Posterior cingulate gyrus (tissue), 11 donors: ENCODE measurements around the gene TUBA1C.
"Not testable (repeated sequence)": the region's sequence is repeated elsewhere in the genome, so short reads cannot be mapped to it uniquely, and the experiment has no call there.

ENCODE experiments used
- DNase-seq, 10 donors: peaks; one replicate each; pipeline versions ENCODE4 v3.0.0 to v3.0.0-alpha.2; 2020 to 2021; ENCODE audit warnings: mixed read lengths in 3 of 10
- intact Hi-C: fragments of 100-400 bp; cut with DNase I; formaldehyde crosslinking; loops from one replicate; pipeline ENCODE4 v1.15.1; 2023

Gene TUBA1C

GRCh38 chr12:49253033-49253623 lies 11.8 kb upstream of the TUBA1C start:
- DNase-seq = no peak
- intact Hi-C loops = no loop called here

- intact Hi-C loops, DNase-seq: not testable (repeated sequence)
Observed at GRCh38 chr12:49255456-49255855, 9.4 kb upstream of the TUBA1C start.

DNA sequence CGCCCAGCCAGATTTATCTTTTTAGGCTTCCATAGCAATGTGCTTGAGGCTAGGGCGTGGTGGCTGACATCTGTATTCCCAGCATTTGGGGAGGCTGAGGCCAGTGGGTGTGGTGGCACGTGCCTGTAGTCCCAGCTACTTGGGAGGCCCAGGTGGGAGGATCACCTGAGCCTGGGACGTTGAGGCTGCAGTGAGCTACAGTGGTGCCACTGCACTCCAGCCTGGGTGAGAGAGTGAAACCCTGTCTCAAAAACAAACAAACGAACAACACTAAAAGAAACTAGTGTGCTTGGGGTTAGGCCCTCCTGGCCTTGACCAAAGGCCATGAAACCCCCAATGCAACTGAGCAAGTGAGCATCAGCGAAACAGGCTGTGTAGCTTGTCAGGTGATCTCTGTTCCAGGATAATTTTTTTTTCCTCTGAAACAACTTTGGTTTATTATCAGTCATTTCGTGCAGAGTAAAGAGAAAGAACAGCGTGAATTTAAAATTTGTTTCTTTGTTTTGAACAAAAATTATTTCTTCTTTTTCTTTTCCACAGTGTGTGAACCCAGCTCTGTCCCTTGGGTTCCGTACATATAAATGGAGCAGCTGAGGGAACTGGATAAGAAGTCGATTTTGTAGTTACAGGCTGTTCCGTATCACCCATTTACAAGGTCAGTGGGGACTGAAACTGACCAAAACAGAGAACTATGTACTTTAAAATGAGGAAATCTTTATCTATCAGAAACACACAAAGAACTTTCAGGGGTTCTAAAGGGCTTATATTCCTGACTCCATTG lies 8.8 kb upstream of the TUBA1C start:
- DNase-seq = no peak

DNA sequence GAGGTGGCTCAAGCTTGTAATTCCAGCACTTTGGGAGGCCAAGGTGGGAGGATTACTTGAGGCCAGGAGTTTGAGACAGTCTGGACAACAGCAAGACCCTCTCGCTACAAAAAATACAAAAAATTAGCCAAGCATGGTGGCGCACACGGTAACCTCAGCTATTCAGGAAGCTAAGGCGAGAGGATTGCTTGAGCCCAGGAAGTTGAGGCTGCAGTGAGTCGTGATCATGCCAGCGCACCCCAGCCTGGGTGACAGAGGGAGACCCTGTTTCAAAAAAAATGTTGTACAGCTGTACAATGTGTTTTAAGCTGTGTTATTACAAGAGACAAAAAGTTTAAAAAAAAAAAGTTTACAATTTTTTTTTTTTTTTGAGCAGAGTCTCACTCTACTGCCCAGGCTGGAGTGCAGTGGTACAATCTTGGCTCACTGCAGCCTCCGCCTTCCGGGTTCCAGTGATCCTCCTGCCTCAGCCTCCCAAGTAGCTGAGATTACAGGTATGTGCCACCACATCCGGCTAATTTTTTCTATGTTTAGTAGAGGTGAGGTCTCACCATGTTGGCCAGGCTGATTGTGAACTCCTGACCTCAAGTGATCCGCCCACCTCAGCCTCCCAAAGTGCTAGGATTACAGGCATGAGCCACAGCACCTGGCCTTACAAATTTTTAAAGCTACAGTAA lies 7.2 kb upstream of the TUBA1C start:
- DNase-seq = peak in 1 of 10 donors; percentile 55
- intact Hi-C loops = not testable (repeated sequence)

More for the DNA sequence above, 8.8 kb upstream of the TUBA1C start:
- intact Hi-C loops = no loop called here

DNA sequence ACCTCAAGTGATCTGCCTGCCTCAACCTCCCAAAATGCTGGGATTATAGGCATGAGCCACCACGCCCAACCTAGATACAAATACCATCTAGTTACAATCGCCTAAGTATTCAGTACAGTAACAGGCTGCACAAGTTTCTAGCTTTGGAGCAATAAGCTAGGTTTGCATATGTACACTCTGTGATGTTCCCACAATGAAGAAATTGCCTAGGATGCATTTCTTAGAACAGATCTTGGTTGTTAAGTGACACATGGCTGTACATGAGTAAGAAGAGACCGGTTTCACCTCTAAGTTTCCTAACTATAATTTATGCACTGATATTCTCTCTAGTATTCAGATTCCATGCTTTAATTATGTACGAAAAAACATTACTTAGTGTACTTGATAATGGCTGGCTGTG lies 5.4 kb upstream of the TUBA1C start:
- DNase-seq = no peak
- intact Hi-C loops = no loop called here

- DNase-seq = no peak
- intact Hi-C loops = no loop called here
Observed at GRCh38 chr12:49260166-49260565, 4.7 kb upstream of the TUBA1C start.

DNA sequence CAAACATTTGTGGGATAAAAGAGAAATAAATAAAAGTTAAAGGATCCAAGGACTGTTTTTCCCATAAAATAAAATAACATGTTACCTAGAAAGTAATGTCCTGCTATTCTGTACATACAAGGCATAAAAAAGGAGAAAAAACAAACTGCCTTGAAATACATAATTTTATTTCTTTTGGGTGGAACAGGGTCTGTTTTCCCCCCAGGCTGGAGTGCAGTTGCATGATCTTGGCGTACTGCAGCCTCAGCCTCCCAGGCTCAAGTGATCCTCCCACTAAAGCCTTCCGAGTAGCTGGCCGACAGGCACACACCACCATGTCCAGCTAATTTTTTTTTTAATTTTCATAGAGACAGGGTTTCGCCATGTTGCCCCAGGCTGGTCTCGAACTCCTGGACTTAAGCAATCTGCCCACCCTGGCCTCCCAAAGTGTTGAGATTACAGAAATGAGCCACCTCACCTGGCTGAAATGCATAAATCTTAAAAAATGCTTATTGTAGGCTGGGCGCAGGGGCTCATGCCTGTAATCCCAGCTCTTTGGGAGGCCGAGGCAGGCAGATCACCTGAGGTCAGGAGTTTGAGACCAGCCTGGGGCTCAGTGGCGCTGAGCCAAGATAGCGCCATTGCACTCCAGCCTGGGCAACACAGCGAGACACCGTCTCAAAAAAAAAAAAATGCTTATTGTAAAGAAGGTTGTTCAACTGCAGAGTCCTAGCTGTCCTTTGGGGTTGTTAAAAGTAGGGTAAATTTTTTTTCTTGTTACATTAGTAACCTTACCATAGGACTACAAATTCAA lies 4.1 kb upstream of the TUBA1C start:
- intact Hi-C loops = no loop called here
- DNase-seq = peak in 1 of 10 donors; percentile 57

GRCh38 chr12:49261721-49262120 lies 3.2 kb upstream of the TUBA1C start:
- no peak for DNase-seq
- intact Hi-C loops = no loop called here

- intact Hi-C loops = no loop called here
- no peak for DNase-seq
Observed at GRCh38 chr12:49263400-49263763, 1.5 kb upstream of the TUBA1C start.

- DNase-seq = peak in 1 of 10 donors; percentile 11
- intact Hi-C loops = no loop called here
Observed at GRCh38 chr12:49264466-49264872, 413 bp upstream of the TUBA1C start.

DNA sequence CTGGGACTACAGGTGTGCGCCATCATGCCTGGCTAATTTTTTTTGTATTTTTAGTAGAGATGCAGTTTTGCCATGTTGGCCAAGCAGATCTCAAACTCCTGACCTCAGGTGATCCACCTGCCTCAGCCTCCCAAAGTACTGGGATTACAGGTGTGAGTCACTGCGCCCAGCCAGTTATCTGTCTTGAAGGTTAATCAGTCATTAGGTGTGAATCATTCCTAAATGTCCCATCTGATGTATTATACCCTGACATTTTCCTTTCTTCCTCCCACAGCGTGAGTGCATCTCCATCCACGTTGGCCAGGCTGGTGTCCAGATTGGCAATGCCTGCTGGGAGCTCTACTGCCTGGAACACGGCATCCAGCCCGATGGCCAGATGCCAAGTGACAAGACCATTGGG lies 4.3 kb downstream of the TUBA1C start:
- intact Hi-C loops = not testable (repeated sequence)
- DNase-seq = peak in 1 of 10 donors; percentile 12

GRCh38 chr12:49272790-49273725 lies 8.2 kb downstream of the TUBA1C start:
- intact Hi-C loops = no loop called here
- peak in 1 of 10 donors; percentile 29 for DNase-seq

DNA sequence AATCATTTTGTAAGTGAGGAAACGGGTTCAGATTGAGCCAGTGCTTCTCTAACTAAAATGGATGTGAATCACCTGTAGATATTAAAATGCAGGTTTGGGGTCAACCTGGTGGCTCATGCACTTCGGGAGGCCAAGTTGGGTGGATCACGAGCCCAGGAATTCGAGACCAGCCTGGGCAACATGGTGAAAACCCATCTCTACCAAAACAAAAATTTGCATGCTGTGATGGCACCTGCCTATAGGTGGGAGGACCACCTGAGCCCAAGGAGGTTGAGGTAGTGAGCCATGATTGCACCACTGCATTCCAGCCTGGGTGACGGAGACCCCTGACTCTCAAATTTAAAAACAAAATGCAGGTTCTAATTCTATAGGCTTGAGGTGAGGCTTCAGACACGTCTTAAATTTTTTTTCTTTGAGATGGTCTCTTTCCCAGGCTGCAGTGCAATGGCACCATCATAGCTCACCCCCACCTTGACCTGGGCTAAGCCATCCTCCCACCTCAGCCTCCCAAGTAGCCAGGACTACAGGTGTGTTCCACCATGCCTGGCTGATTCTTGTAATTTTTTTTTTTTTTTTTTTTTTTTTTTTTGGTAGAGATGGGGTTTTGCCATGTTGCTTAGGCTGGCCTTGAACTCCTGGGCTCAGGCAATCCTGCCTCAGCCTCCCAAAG lies 9.0 kb downstream of the TUBA1C start:
- intact Hi-C loops = no loop called here
- DNase-seq = peak in 1 of 10 donors; percentile 5

- intact Hi-C loops = no loop called here
- DNase-seq = no peak
Observed at GRCh38 chr12:49274396-49275069, 9.7 kb downstream of the TUBA1C start.

- intact Hi-C loops = no loop called here
- peak in 2 of 10 donors; percentile 41 to 74 for DNase-seq
Observed at GRCh38 chr12:49276304-49277290, 11.7 kb downstream of the TUBA1C start.

DNA sequence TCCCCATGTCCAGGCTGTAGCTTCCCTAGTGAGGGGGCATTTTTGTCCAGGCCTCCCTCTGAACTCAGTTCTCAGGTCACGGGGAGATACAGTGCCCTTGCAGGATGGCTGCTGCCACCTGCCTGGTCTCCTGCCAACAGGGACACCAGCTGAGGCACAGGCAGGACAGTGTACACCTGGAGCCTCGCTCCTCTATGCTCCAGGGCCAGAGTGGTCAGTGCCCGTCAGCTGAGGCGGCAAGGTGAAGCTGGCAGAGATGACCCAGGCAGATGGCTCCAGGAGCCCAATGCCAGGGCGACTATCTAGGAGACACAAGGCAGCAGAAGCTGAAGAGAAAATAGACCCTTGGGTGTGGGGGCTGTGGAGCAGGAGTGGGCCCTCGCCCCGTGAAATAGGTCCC lies 12.6 kb downstream of the TUBA1C start:
- intact Hi-C loops = no loop called here
- DNase-seq = peak in 2 of 10 donors; percentile 62 to 66

DNA sequence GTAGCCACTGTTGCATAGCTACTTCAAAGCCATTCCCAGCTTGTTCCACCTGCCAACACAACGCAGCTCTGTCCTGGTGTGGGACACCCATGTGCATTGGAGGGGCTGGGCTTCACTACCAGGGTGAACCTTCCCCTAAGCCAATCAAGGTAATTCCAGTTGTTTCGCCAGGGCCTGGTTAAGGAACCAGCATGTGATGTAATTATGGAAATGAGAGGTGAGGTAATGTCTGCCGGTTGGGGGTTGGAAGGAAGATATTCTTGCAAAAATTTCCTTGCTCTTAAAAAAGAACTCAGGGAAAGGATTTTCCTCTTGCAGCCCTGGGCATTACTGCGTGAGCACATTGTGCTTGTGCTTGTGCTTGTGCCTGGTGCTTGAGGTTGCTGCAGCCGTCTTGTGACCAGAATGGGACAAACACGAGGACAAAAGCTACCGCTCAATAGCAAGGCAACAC lies 14.9 kb downstream of the TUBA1C start:
- DNase-seq = peak in 2 of 10 donors; percentile 43 to 63

More for the DNA sequence above, 14.9 kb downstream of the TUBA1C start:
- intact Hi-C loops = no loop called here
